GM18508 (cell line): ENCODE measurements around the gene FAM53B.

Experiments used
- ATAC-seq: cut with Tn5 transposase; IDR thresholded peaks from one replicate; pipeline ENCODE4 v1.9.1; 2021; ENCODE audit warnings: moderate number of reproducible peaks; ENCODE audit not compliant: insufficient read depth, unreplicated experiment

The FAM53B gene

DNA sequence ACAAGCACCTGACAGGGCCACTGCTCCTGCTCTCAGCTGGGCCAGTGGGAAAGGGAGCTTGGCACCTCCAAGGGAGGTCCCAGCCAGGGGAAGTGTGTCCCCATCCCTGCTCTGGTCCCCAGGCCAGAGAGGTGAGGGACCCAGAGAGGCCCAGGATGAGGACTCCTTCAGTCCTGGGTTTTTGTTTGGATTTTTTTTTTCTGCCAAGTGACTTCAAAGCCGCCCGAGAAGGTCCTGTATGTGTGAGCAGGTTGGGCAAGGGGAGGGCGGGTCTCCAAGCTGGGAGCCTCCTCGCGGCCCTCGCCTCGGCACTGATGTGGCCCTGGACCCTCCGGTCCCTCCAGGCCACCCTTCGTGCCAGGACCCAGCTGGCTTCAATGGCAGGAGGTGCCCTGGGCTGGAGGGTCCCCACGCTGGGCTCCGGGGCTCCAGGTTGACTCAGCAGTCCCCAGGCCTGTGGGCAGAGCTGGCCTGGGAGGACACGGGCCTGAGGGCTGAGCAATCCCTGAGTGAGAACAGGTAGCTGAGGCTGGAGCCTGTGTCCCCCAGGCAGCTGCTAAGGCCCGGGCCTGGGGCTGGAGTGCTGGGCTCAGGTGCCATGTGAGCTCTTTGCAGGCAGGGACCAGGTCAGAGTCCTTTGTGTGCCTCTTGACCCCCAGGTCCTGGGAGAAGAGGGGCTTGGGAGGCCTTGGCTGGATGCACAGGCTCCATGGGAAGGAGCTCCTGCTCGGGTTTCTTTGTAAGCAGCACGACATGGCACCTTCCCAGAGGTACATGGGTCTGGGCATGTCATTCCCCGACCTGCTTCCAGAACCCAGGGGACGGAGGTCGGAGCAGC, 140.6 kb downstream of the FAM53B start:
- ATAC-seq: no peak

- ATAC-seq: no peak
These were observed 141.4 kb downstream of the FAM53B start for GRCh38 chr10:124602646-124603365.

DNA sequence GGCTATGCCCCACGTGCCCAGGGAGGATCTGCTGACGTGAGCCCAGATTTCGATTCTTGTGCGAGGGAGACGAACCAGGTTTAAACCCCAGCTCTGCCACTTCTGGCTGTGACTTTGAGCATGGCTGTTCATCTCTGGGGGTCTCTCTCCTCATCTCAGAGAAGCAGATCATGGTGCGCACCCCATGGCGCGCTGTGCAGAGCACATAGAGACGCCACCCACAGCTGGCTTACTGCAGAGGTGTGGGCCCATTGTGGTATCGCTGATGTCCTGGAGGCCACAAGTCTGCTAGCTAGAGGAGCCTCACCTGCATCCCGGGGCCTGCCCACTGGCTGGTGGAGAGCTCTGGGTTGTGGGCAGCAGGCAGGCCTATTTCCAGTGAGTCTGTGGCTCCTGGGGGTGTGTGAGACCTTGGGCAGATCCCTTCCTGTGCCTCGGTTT, 142.0 kb downstream of the FAM53B start:
- no peak for ATAC-seq

DNA sequence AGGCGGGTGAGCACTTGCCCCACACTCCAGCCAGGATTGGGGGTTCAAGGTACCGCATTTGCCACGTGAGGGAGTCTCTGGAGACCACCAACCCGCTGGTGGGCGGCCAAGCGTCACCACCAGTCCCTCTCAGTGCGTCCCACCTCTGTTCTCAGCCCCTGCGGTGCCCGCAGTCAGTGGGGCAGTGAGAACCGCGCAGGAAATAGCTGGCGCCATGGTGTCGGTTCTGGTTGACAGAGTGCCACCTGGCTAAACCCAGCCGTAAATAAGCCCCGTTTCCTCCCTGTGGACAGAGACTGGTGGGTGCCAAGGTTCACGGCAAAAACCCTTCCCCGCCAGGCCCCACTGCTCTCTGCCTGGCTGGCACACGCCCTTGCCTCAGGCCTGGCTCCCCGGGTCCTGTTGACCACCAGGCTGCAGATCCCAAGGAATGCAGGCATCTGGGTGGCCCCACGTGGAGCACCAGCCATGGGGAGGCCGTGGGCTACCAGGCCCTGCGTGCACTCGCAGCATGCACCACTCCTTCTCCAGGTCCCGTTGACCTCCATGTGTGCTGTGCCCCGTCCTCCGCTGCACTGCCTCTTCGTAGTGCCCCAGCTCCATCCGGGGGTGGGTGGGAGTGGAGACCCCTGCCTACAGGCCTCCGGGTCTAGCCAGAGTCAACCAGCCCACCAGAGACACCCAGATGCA, 142.6 kb downstream of the FAM53B start:
- ATAC-seq: no peak

GRCh38 chr10:124601016-124601415, 143.2 kb downstream of the FAM53B start:
- no peak for ATAC-seq

- no peak for ATAC-seq
These were observed 143.9 kb downstream of the FAM53B start for GRCh38 chr10:124600051-124600880.

GRCh38 chr10:124599588-124600050, 144.6 kb downstream of the FAM53B start:
- ATAC-seq: no peak

DNA sequence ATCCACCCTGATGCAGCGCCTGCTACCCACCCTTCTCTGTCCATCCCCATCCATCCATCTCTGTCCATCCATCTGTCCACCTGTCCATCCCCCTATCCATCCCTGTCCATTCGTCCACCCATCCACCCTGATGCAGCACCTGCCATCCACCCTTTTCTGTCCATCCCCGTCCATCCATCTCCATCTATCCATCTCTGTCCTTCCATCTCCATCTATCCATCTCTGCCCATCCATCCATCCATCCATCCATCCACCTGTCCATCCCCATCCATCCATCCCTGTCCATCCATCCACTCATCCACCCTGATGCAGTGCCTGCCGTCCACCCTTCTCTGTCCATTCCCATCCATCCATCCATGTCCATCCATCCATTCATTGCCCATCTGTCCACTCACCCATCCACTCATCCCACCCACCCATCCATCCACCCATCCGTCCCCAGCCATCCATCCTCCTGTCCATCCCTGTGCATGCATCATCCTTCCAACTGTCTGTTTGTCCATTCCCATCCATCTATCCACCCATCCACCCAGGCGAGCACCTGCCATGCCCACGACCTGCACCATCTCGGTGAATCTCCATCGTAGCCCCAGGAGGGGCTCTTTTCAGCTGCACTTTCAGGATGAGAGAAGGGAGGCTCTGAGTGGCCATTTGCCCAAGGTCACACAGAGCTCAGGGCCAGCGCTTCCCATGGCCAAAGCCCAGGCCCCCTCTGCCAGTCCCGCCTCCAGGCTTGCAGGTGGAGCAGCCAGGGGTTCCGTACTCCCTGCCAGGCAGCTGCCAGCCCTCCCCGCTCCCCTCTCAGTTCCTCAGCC, 145.2 kb downstream of the FAM53B start:
- ATAC-seq: no peak

GRCh38 chr10:124598196-124598595, 146.0 kb downstream of the FAM53B start:
- no peak for ATAC-seq

DNA sequence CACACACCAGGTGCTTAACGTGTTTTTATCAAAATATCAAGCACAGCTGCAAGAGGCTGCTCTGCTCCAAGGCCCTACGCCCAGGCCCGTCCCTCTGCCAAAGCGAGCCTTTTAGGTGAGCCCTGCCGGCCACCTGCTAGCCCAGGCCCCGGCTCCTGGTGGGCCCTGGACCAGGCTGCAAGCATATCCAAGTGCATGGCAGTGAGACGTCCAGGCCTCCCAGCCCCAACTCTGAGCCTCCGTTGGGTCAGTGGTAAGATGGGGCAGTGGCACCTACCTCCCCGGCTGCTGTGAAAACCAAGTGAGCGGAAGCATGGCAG, 146.4 kb downstream of the FAM53B start:
- no peak for ATAC-seq

DNA sequence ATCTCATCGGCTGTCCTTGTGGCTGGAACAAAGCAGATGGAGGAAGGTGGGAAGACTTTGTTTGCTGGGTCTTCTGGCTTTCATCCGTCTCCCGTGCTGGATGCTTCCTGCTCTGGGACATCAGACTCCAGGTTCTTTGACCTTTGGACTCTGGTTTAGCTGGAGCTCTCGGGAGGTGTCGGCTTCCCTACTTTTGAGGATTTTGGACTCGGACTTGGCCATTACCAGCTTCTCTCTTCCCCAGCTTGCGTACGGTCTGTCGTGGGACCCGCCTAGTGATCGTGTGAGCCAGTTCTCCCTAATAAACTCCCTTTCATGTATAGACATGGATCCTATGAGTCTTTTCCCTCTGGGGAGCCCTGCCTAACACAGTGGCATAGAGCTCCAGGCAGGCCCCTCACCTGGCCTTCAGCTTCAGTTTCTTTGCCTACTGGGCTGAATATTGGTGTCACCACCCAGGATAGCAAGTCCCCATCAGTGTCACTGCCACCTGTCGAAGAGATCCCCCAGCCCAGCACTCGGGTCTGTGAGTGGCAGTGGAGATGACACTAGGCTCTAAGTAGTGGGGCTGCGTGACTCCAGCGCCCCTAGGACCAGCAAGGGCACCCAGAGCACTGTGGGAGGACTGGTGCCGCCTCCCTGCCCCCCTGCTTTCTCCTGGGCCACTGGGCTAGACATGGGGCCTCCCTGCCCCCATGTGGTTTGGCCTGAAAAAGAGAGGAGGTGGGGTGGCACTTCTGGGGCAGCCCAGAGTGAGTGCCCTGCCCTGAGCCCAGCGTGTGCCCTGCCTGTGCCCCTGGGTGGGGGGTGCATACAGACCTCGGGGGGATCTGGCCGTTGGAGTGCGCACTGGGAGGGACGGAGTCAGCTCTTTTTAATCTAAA, 147.0 kb downstream of the FAM53B start:
- ATAC-seq: no peak

DNA sequence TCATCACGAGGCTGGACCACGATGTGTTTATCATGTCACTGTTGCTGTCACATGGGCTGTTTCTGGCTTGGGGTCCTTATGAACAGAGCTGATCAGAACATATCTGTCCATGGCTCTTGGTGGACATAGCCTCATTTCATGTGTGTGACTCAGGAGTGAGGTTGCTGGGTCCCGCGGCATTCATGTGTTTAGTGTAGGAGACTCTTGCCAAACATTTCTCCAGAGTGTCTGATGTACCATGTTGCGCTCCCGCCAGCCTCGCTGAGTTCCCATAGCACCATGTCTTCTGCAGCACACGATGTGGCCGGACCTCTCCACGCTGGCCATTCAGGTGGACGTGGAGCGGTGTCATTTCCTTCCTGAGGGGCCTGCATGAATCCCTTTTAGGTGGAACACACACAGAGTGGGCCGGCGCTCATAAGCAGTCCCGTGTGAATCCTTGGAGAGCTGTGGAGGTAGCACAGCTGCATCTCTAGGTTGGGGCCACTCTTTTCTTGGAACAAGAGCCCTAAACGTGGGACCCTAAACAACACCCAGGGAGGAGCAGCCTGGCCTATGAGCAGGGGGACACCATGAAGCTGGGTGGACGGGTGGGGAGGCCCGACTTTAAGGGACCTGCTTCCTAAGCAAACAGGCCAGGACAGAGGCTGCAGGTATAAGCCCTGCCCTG, 147.9 kb downstream of the FAM53B start:
- no peak for ATAC-seq

DNA sequence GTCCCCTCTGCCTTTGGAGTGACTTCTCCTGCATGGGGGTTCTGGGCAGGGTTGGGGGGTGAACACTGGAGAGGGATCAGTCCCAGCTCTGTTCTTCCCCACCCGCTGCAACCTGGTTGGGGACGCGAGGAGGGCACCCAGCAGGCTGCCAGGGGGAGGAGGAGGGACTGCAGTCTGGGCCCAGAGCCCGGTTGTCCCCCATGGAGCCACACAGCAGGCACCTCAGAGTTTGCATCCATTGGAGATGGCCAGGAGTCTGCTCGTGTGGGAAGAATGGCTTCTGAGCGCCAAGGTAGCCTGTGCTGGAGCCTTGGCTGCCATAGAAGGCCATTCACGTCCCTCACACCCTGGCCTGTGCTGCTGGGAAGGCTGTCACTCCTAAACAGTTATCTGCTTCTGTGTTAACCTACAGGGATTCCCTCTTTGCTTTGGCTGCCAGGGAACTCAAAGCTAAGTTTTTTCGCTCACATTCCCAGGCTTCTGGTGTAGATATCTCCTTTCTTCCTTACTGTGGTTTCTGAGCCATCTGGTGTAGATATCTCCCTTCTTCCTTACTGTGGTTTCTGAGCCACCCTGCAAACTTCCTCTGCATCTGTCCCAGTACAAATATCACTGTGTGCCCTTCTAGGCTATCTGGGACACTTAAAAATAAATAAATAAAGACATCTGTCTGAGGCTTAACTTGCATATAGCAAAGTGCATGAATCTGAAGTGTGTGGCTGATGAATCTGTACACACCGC, 148.9 kb downstream of the FAM53B start:
- no peak for ATAC-seq

GRCh38 chr10:124594240-124594639, 149.9 kb downstream of the FAM53B start:
- no peak for ATAC-seq

- ATAC-seq: no peak
These were observed 150.7 kb downstream of the FAM53B start for GRCh38 chr10:124593431-124593985.

DNA sequence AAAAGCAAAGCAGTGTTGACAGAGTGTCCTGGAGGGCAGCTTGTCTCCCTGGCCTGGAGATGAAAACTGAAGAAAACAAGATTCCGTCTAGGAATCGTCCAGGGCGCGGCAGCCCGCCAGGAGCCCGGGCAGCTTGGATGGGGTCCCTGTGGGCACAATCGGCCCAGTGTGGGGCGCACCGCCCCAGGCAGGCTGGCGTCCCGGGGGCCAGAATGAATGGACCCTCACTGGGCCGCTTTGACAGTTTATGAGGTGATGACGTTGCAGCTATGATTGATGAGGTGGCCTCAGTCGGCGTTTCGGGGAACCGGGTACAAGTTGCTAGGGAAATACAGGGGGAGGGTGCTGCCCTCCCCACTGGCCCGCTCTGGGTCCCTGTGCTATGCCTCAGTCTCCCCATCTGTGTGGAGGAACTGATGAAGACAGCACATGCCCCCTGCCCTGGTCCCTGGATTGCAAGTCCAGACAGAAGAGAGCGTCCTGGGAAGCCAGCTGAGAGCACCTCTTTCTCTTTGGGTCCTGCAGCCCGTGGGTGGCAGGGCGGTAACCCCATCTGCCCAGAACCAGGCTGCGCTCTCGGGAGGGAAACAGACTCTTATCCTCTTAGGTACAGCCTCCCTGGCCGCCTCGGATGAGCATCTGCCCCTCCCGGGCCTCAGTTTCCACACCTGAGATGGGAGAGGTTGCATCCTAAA, 151.3 kb downstream of the FAM53B start:
- no peak for ATAC-seq
